Astrocyte of the cerebellum (primary cell): ENCODE data around the gene COA6.
"Not testable (repeated sequence)": the region's sequence is repeated elsewhere in the genome, so short reads cannot be mapped to it uniquely, and the experiment has no call there.

Source experiments
- DNase-seq: peaks from one replicate; pipeline ENCODE4 v3.0.0-alpha.2; 2011; ENCODE audit warnings: low read depth
- H3K4me3 ChIP-seq: 2 replicates; pipeline ENCODE4 v1.5.1; 2011; ENCODE audit warnings: mild to moderate bottlenecking, low read depth, low read length, moderate library complexity
- CTCF ChIP-seq: IDR thresholded peaks from 2 replicates; pipeline ENCODE4 v1.5.1; 2012; ENCODE audit warnings: low read length, low read depth, moderate library complexity, mild to moderate bottlenecking; ENCODE audit errors: missing control alignments
- in situ Hi-C: cut with HindIII; loops from 2 replicates; pipeline ENCODE4 v1.10.0; 2017; ENCODE audit warnings: low sequenced_read_pairs

Gene COA6

GRCh38 chr1:234348964-234349363 is 24.3 kb upstream of the COA6 start:
- no peak overlapping the region for H3K4me3 ChIP-seq
- in situ Hi-C loops = no loop called here
- no peak for DNase-seq
- TF ChIP-seq CTCF = no peak

GRCh38 chr1:234355782-234356510 is 17.3 kb upstream of the COA6 start:
- H3K4me3 ChIP-seq = no peak overlapping the region
- in situ Hi-C loops = no loop called here
- DNase-seq = no peak
- TF ChIP-seq CTCF = no peak

- DNase-seq, in situ Hi-C loops: not testable (repeated sequence)
- peak overlapping the region; percentile 17 for H3K4me3 ChIP-seq
These were observed 16.5 kb upstream of the COA6 start for GRCh38 chr1:234356615-234357269.

- no peak for TF ChIP-seq CTCF
- H3K4me3 ChIP-seq = no peak overlapping the region
- in situ Hi-C loops = no loop called here
- no peak for DNase-seq
These were observed 15.4 kb upstream of the COA6 start for GRCh38 chr1:234357831-234358230.

- no peak for DNase-seq
- no peak overlapping the region for H3K4me3 ChIP-seq
- no peak for TF ChIP-seq CTCF
- in situ Hi-C loops = no loop called here
These were observed 12.1 kb upstream of the COA6 start for GRCh38 chr1:234361102-234361603.

GRCh38 chr1:234362558-234362957 is 10.7 kb upstream of the COA6 start:
- no peak for DNase-seq
- H3K4me3 ChIP-seq = no peak overlapping the region
- in situ Hi-C loops = no loop called here
- TF ChIP-seq CTCF = no peak

- no peak overlapping the region for H3K4me3 ChIP-seq
- in situ Hi-C loops = no loop called here
- no peak for TF ChIP-seq CTCF
- no peak for DNase-seq
These were observed 4.8 kb upstream of the COA6 start for GRCh38 chr1:234368320-234369032.
